Measurements from ENCODE around the gene LHFPL2. TPM values are rescaled to one million over a fixed set of nuclear protein-coding genes. Genes with fewer than 3 reads are reported as not detected.
A peak's percentile ranks its signal among the peaks of the same experiment; 100 is the strongest.

The LHFPL2 gene
- polyA plus RNA-seq, 1 of the 3 experiments (the other 2 are of a cell fraction), result 10.4 TPM

DNA sequence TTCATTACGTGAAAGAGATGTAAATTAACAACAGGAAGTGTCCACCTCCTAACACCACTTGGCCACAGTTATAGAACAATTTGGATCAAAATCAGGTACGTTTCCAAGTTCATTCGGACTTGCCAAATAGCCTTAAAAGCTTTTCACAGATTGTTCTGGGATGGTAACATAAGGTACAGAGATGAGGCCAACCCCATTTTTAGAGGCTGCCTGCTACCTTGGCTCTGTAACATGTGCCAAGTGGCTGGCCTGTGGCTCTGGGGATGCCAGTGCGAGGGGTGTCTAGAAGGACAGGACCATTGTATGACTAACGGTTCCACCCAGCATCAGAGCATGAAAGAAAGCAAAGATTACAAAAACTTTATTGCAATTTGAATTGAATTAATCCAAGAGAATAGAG, 91.0 kb downstream of the LHFPL2 start:
- Histone ChIP-seq H3K79me2 (ENCODE audit: insufficient read depth) (peaks cover 95% of the 10 kb centered on the region), H3K27me3 (ENCODE audit: insufficient read depth) (no peaks in the 10 kb centered on the region), H3F3A (replicated peaks; ENCODE audit: insufficient read depth) (peaks cover 15% of the 10 kb centered on the region), H3K36me3 (replicated peaks in 1 of 2; ENCODE audit: control insufficient read depth in 1 of 2, insufficient read depth in 2 of 2, low read length in 1 of 2) (peaks cover 5 to 23% of the 10 kb centered on the region in 2 experiments), H4K20me1 (ENCODE audit: insufficient read depth) (no peaks in the 10 kb centered on the region), H3K4me3 (ENCODE audit: low read depth in 2 of 2, low read length in 1 of 2) (no peak overlapping the region), H3K4me1 (ENCODE audit: control insufficient read depth in 1 of 2, insufficient read depth in 2 of 2, low read depth in 1 of 2, low read length in 1 of 2) (peaks cover 7 to 12% of the 10 kb centered on the region in 2 experiments; a peak in 3 of 4 replicates), H3K9me3 (no peaks in the 10 kb centered on the region), H3K27ac (ENCODE audit: low read depth in 2 of 2, low read length in 1 of 2) (peak overlapping the region in 1 of 2 experiments; percentile 3; a peak in 1 of 4 replicates), H3K9ac (no peak overlapping the region), H3K4me2 (no peak overlapping the region), H2AFZ (ENCODE audit: low read depth) (no peak overlapping the region), H3K9me2 (0 out of 2 replicates have a peak, but pooled peaks cover 5% of the 10 kb centered on the region)
- TF ChIP-seq JUND (IDR thresholded peaks at IDR 0.05), result no peak
- no peak for TF ChIP-seq FOXJ3 (CRISPR knock-in tag; IDR thresholded peaks at IDR 0.05)
- TF ChIP-seq SIN3A (IDR thresholded peaks at IDR 0.05; ENCODE audit: borderline replicate concordance, low read depth, low read length), result no peak
- TF ChIP-seq, protein P1, sequence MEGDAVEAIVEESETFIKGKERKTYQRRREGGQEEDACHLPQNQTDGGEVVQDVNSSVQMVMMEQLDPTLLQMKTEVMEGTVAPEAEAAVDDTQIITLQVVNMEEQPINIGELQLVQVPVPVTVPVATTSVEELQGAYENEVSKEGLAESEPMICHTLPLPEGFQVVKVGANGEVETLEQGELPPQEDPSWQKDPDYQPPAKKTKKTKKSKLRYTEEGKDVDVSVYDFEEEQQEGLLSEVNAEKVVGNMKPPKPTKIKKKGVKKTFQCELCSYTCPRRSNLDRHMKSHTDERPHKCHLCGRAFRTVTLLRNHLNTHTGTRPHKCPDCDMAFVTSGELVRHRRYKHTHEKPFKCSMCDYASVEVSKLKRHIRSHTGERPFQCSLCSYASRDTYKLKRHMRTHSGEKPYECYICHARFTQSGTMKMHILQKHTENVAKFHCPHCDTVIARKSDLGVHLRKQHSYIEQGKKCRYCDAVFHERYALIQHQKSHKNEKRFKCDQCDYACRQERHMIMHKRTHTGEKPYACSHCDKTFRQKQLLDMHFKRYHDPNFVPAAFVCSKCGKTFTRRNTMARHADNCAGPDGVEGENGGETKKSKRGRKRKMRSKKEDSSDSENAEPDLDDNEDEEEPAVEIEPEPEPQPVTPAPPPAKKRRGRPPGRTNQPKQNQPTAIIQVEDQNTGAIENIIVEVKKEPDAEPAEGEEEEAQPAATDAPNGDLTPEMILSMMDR (IDR thresholded peaks at IDR 0.05), result no peak
- TF ChIP-seq, protein P2, sequence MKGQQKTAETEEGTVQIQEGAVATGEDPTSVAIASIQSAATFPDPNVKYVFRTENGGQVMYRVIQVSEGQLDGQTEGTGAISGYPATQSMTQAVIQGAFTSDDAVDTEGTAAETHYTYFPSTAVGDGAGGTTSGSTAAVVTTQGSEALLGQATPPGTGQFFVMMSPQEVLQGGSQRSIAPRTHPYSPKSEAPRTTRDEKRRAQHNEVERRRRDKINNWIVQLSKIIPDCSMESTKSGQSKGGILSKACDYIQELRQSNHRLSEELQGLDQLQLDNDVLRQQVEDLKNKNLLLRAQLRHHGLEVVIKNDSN (IDR thresholded peaks at IDR 0.05; ENCODE audit: borderline replicate concordance, low read depth), result no peak
- TF ChIP-seq EZH2phosphoT487 (IDR thresholded peaks at IDR 0.05; ENCODE audit: borderline replicate concordance, low read depth), result no peak
- TF ChIP-seq RXRA (IDR thresholded peaks at IDR 0.05; ENCODE audit: borderline replicate concordance, low read depth), result no peak
- TF ChIP-seq FOXM1 (IDR thresholded peaks at IDR 0.05; ENCODE audit: low read depth), result no peak
- TF ChIP-seq, protein P3, sequence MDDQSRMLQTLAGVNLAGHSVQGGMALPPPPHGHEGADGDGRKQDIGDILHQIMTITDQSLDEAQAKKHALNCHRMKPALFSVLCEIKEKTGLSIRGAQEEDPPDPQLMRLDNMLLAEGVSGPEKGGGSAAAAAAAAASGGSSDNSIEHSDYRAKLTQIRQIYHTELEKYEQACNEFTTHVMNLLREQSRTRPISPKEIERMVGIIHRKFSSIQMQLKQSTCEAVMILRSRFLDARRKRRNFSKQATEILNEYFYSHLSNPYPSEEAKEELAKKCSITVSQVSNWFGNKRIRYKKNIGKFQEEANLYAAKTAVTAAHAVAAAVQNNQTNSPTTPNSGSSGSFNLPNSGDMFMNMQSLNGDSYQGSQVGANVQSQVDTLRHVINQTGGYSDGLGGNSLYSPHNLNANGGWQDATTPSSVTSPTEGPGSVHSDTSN (IDR thresholded peaks at IDR 0.05), result no peak
- no peak for TF ChIP-seq TEAD4 (IDR thresholded peaks at IDR 0.05; ENCODE audit: borderline replicate concordance, insufficient read depth)
- TF ChIP-seq RFX5 (IDR thresholded peaks at IDR 0.05; ENCODE audit: low read length), result no peak
- no peak for TF ChIP-seq RCOR1 (IDR thresholded peaks at IDR 0.05; ENCODE audit: low read length)
- TF ChIP-seq, protein P4, sequence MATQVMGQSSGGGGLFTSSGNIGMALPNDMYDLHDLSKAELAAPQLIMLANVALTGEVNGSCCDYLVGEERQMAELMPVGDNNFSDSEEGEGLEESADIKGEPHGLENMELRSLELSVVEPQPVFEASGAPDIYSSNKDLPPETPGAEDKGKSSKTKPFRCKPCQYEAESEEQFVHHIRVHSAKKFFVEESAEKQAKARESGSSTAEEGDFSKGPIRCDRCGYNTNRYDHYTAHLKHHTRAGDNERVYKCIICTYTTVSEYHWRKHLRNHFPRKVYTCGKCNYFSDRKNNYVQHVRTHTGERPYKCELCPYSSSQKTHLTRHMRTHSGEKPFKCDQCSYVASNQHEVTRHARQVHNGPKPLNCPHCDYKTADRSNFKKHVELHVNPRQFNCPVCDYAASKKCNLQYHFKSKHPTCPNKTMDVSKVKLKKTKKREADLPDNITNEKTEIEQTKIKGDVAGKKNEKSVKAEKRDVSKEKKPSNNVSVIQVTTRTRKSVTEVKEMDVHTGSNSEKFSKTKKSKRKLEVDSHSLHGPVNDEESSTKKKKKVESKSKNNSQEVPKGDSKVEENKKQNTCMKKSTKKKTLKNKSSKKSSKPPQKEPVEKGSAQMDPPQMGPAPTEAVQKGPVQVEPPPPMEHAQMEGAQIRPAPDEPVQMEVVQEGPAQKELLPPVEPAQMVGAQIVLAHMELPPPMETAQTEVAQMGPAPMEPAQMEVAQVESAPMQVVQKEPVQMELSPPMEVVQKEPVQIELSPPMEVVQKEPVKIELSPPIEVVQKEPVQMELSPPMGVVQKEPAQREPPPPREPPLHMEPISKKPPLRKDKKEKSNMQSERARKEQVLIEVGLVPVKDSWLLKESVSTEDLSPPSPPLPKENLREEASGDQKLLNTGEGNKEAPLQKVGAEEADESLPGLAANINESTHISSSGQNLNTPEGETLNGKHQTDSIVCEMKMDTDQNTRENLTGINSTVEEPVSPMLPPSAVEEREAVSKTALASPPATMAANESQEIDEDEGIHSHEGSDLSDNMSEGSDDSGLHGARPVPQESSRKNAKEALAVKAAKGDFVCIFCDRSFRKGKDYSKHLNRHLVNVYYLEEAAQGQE (IDR thresholded peaks at IDR 0.05; ENCODE audit: low read depth, low read length), result no peak
- no peak for TF ChIP-seq NFIC (IDR thresholded peaks at IDR 0.05; ENCODE audit: borderline replicate concordance)
- no peak for TF ChIP-seq TCF12 (IDR thresholded peaks at IDR 0.05)
- TF ChIP-seq CHD2 (IDR thresholded peaks at IDR 0.05; ENCODE audit: low read length, partially characterized antibody), result no peak
- no peak for TF ChIP-seq YY1 (IDR thresholded peaks at IDR 0.05; ENCODE audit: low read depth)
- no peak for TF ChIP-seq MEF2A (IDR thresholded peaks at IDR 0.05; ENCODE audit: borderline replicate concordance, low read depth)
- no peak for TF ChIP-seq RAD21 (IDR thresholded peaks at IDR 0.05; ENCODE audit: low read length)
- DNase-seq, result no peak
- 95% methylated on average over 5 of the region's 5 CpGs for WGBS (ENCODE audit: low lambda C conversion rate)
- ChIA-PET POLR2A (no interaction called here), CTCF (interaction anchor here (1.2 to 1.4 kb wide), 2 partner anchors 9 to 20 kb away, joined by 3 to 5 read pairs; no protein-coding TSS in a partner anchor)
